Measurements from ENCODE around the gene CBR3. TPM values are rescaled to one million over a fixed set of nuclear protein-coding genes. Genes with fewer than 3 reads are reported as not detected.

CBR3 gene
- total and polyA plus RNA-seq, 2 of the 4 experiments (the other 2 are of a cell fraction): 13.4 to 15.4 TPM

DNA sequence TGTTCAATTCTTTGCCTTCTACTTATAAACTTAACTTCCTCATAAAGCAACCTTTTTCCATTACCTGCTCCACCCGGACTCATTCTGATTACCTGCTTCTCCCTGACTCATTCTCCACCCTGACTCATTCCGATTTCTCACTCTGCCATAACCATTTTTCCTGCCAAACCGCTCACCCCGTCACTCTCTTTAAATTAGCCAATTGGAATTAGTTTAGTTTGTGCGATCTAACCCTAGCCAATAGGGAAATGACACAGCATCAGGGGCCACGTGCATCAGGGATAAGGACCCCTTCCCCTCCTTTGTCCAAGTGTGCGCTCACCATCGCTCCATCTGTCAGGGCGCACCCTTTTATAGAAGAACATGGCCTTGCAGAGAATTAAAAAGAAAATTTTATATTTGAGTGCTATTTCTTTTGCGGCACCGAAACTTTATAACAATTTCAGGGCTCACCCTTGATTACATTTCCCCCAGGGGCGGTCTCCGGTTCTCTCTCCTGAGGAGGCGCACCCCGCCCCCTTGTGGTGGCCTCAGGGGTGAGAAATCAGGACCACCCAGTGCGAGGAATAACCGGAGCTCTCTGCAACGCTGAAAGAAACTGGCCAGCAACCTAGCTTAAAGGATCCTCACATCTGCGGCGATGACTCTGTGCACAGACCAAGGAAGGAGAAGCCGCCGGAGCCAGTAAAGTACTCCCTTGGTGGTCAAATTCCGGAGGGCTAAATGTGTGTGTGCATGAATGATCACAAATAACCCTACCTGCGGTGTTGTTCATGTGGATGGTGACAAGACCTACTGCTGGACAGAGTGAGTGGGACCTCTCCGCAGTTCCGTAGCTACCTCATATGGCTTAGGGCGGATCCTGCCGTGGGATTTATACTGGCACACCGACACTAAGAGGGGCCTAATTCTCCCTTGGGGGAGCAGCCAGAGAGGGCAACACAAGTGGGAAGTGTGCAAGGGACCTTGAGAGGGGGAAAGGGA is 30.3 kb upstream of the CBR3 start:
- Histone ChIP-seq H3K36me3 (ENCODE audit: control insufficient read depth, insufficient read depth, low read length) (no peaks in the 10 kb centered on the region), H4K8ac (ENCODE audit: low read depth in 2 of 2, low read length in 2 of 2) (no peak overlapping the region), H2BK120ac (ENCODE audit: low read depth, low read length) (no peak overlapping the region), H3K4me1 (ENCODE audit: control insufficient read depth, insufficient read depth, low read length) (no peaks in the 10 kb centered on the region), H4K91ac (ENCODE audit: insufficient read depth, low read depth, low read length) (no peak overlapping the region), H3K14ac (replicated peaks; ENCODE audit: low read depth, low read length) (no peak overlapping the region), H3K4ac (ENCODE audit: low read depth, low read length) (no peak overlapping the region), H2BK5ac (ENCODE audit: low read depth, low read length, poor library complexity, severe bottlenecking) (no peak overlapping the region), H2BK15ac (ENCODE audit: low read depth, low read length) (no peak overlapping the region), H3K9me1 (ENCODE audit: insufficient read depth, low read length) (no peaks in the 10 kb centered on the region), H2AFZ (replicated peaks; ENCODE audit: low read length, poor library complexity) (peak overlapping the region; percentile 46), H2AK5ac (ENCODE audit: low read depth, low read length) (no peak overlapping the region), H3K9ac (ENCODE audit: low read depth, low read length) (no peak overlapping the region), H3K18ac (ENCODE audit: low read depth, low read length) (no peak overlapping the region), H3K4me2 (ENCODE audit: low read depth, low read length) (peak overlapping the region; percentile 19; the same call in 1 of the 2 replicates), H3K79me1 (ENCODE audit: low read depth in 1 of 2, low read length in 2 of 2) (no peaks in the 10 kb centered on the region), H2AK9ac (replicated peaks; ENCODE audit: low read depth, low read length, poor library complexity) (no peak overlapping the region), H3K56ac (ENCODE audit: extremely low read depth, insufficient read depth, low read length) (no peak overlapping the region), H3K4me3 (ENCODE audit: insufficient read depth, low read depth, low read length) (no peak overlapping the region), H4K5ac (ENCODE audit: low read depth, low read length) (no peak overlapping the region), H4K20me1 (ENCODE audit: insufficient read depth, low read length) (no peaks in the 10 kb centered on the region), H3K27ac (ENCODE audit: insufficient read depth, low read length) (no peak overlapping the region), H3K27me3 (ENCODE audit: control insufficient read depth, insufficient read depth, low read length) (peaks cover 55% of the 10 kb centered on the region), H3K23ac (ENCODE audit: low read depth, low read length) (no peak overlapping the region), H3K9me3 (ENCODE audit: control insufficient read depth, insufficient read depth, low read length) (no peaks in the 10 kb centered on the region), H2BK20ac (ENCODE audit: low read depth, low read length) (no peak overlapping the region)
- DNase-seq: peak; percentile 26
- ChIA-PET CTCF (no interaction called here), POLR2A (ENCODE audit: unreplicated experiment) (no interaction called here)
- peak; percentile 35 for TF ChIP-seq SMC3 (IDR thresholded peaks at IDR 0.05; ENCODE audit: low read depth, low read length)
- TF ChIP-seq RAD21 (IDR thresholded peaks at IDR 0.05; ENCODE audit: low read length): peak; percentile 43
- TF ChIP-seq, protein P1, sequence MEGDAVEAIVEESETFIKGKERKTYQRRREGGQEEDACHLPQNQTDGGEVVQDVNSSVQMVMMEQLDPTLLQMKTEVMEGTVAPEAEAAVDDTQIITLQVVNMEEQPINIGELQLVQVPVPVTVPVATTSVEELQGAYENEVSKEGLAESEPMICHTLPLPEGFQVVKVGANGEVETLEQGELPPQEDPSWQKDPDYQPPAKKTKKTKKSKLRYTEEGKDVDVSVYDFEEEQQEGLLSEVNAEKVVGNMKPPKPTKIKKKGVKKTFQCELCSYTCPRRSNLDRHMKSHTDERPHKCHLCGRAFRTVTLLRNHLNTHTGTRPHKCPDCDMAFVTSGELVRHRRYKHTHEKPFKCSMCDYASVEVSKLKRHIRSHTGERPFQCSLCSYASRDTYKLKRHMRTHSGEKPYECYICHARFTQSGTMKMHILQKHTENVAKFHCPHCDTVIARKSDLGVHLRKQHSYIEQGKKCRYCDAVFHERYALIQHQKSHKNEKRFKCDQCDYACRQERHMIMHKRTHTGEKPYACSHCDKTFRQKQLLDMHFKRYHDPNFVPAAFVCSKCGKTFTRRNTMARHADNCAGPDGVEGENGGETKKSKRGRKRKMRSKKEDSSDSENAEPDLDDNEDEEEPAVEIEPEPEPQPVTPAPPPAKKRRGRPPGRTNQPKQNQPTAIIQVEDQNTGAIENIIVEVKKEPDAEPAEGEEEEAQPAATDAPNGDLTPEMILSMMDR (conservative IDR thresholded peaks at IDR 0.05; ENCODE audit: low read depth, low read length): peak; percentile 48
- TF ChIP-seq, protein P2, sequence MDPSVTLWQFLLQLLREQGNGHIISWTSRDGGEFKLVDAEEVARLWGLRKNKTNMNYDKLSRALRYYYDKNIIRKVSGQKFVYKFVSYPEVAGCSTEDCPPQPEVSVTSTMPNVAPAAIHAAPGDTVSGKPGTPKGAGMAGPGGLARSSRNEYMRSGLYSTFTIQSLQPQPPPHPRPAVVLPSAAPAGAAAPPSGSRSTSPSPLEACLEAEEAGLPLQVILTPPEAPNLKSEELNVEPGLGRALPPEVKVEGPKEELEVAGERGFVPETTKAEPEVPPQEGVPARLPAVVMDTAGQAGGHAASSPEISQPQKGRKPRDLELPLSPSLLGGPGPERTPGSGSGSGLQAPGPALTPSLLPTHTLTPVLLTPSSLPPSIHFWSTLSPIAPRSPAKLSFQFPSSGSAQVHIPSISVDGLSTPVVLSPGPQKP (IDR thresholded peaks at IDR 0.05; ENCODE audit: borderline replicate concordance, low read depth, low read length): no peak
- WGBS, 2 experiments (ENCODE audit: extremely low coverage in 2 of 2, insufficient read length in 1 of 2): no CpG with 5 or more reads among the region's 29 CpGs
- BruUV-seq (replicated peaks): no TSS peak
- in situ Hi-C loops (cut with MboI; ENCODE audit: low sequenced_read_pairs): no loop called here
- ATAC-seq (ENCODE audit: low read depth): peak; percentile 61
- dilution Hi-C loops (cut with HindIII; ENCODE audit: low sequenced_read_pairs, unreplicated experiment): no loop called here
- intact Hi-C loops (cut with micrococcal nuclease): no loop called here
